ENCODE results near the gene TP63.

Gene TP63

GRCh38 chr3:189936201-189936945 is 305.2 kb downstream of the TP63 start:
- ATAC-seq (no peak), DNase-seq (no peak)

GRCh38 chr3:189937302-189938127 is 306.3 kb downstream of the TP63 start:
- DNase-seq (no peak), ATAC-seq (no peak)

GRCh38 chr3:189941125-189941524 is 309.9 kb downstream of the TP63 start:
- no peak for DNase-seq
- no peak for ATAC-seq

- ATAC-seq (peak; percentile 51), DNase-seq (peak; percentile 45)
Observed at GRCh38 chr3:189941679-189942078, 310.5 kb downstream of the TP63 start.

GRCh38 chr3:189942948-189943347 is 311.8 kb downstream of the TP63 start:
- ATAC-seq (no peak), DNase-seq (no peak)

- DNase-seq (no peak), ATAC-seq (no peak)
Observed at GRCh38 chr3:189944285-189945145, 313.3 kb downstream of the TP63 start.

GRCh38 chr3:189945935-189946709 is 314.9 kb downstream of the TP63 start:
- no peak for ATAC-seq
- no peak for DNase-seq

All from stimulated activated naive CD8-positive, alpha-beta T cell treated with anti-CD3 and anti-CD28 coated beads, Interleukin-15, Interleukin-2, amounts not matched to agents 100 U/mL and 50 U/mL, for 24 hours (primary cell).